ENCODE results near the gene MED12. TPM values are rescaled to one million over a fixed set of nuclear protein-coding genes. Genes with fewer than 3 reads are reported as not detected.

Gene MED12
- total and polyA plus RNA-seq, 2 of the 8 experiments (the other 6 are each of a cell fraction or from before 2014, with no cell fraction given), result 19.4 to 48.9 TPM

GRCh38 chrX:71082124-71082647 lies 36.2 kb upstream of the MED12 start:
- Histone ChIP-seq H3K36me3 (ENCODE audit: control insufficient read depth in 2 of 4, insufficient read depth in 4 of 4, low read length in 3 of 4) (no peaks in the 10 kb centered on the region), H4K91ac (replicated peaks; ENCODE audit: insufficient read length, low read length) (no peak overlapping the region), H3K9ac (replicated peaks in 1 of 4; ENCODE audit: extremely low read depth in 1 of 4, low read depth in 3 of 4, low read length in 3 of 4) (no peak overlapping the region), H2BK20ac (ENCODE audit: low read length) (no peak overlapping the region), H3K79me2 (ENCODE audit: control insufficient read depth in 1 of 2, insufficient read depth in 2 of 2, low read length in 2 of 2) (no peaks in the 10 kb centered on the region), H3K9me3 (ENCODE audit: insufficient read depth in 2 of 2, low read depth in 1 of 2, low read length in 1 of 2) (no peaks in the 10 kb centered on the region), H2BK12ac (ENCODE audit: low read depth, low read length) (no peak overlapping the region), H3K4ac (replicated peaks; ENCODE audit: insufficient read length, low read depth, low read length) (no peak overlapping the region), H4K8ac (ENCODE audit: extremely low read depth, insufficient read depth, low read length) (no peak overlapping the region), H4K5ac (ENCODE audit: insufficient read length, low read depth, low read length) (no peak overlapping the region), H2BK5ac (ENCODE audit: low read depth, low read length) (no peak overlapping the region), H3K79me1 (ENCODE audit: low read depth, low read length) (no peaks in the 10 kb centered on the region), H2BK120ac (replicated peaks; ENCODE audit: low read depth, low read length) (no peak overlapping the region), H2AFZ (ENCODE audit: low read length) (no peak overlapping the region), H2AK5ac (ENCODE audit: low read depth, low read length) (no peak overlapping the region), H3K27me3 (replicated peaks in 1 of 4; ENCODE audit: control insufficient read depth in 3 of 4, extremely low read depth in 1 of 4, insufficient read depth in 3 of 4, low read length in 3 of 4) (no peaks in the 10 kb centered on the region), H3K4me3 (ENCODE audit: extremely low read depth in 1 of 4, insufficient read depth in 2 of 4, low read depth in 3 of 4, low read length in 4 of 4) (no peak overlapping the region), H3K14ac (ENCODE audit: insufficient read length) (no peak overlapping the region), H3K23ac (ENCODE audit: insufficient read length) (no peak overlapping the region), H3K27ac (ENCODE audit: low read depth, low read length) (no peak overlapping the region), H2BK15ac (ENCODE audit: low read length) (no peak overlapping the region), H4K20me1 (replicated peaks in 1 of 2; ENCODE audit: control insufficient read depth in 1 of 2, insufficient read depth in 2 of 2, low read length in 2 of 2) (no peaks in the 10 kb centered on the region), H3K4me2 (ENCODE audit: insufficient read depth in 1 of 2, low read depth in 2 of 2, low read length in 2 of 2) (no peak overlapping the region), H3K23me2 (ENCODE audit: low read depth, low read length) (no peaks in the 10 kb centered on the region), H3K56ac (replicated peaks; ENCODE audit: insufficient read length, low read depth, low read length) (no peak overlapping the region), H3K18ac (ENCODE audit: extremely low read depth, low read length) (no peak overlapping the region), H3K4me1 (replicated peaks in 1 of 4; ENCODE audit: control insufficient read depth in 3 of 4, insufficient read depth in 4 of 4, low read length in 3 of 4) (no peaks in the 10 kb centered on the region)
- FAIRE-seq, result no peak
- CTCF ChIA-PET (ENCODE audit: partially characterized antibody), result interaction anchor here (0.8 kb wide), 1 partner anchor 81 kb away, joined by 3 read pairs; no protein-coding TSS in a partner anchor
- 91% methylated on average over 5 of the region's 5 CpGs; no CpG with 5 or more reads in 1 of the 2 experiments for WGBS, 2 experiments (ENCODE audit: extremely low coverage in 1 of 2, insufficient coverage in 1 of 2, insufficient read length in 1 of 2, insufficient replicate concordance in 2 of 2, low coverage in 1 of 2, low lambda C conversion rate in 2 of 2, missing lambda C conversion rate in 1 of 2)
- POLR2A ChIA-PET (ENCODE audit: partially characterized antibody), result no interaction called here
- DNase-seq (ENCODE audit: low read depth in 1 of 2, low spot score in 2 of 2), result no peak
- no peak for TF ChIP-seq KDM4A (IDR thresholded peaks at IDR 0.05; ENCODE audit: low read depth, low read length, severe bottlenecking)
- no peak for TF ChIP-seq BCL11A (IDR thresholded peaks at IDR 0.05; ENCODE audit: low read depth in 2 of 2, low read length in 2 of 2)
- TF ChIP-seq EZH2 (IDR thresholded peaks at IDR 0.05; ENCODE audit: low read depth, low read length, severe bottlenecking), result no peak
- TF ChIP-seq MAX (IDR thresholded peaks at IDR 0.05), result no peak
- TF ChIP-seq SAP30 (IDR thresholded peaks at IDR 0.05; ENCODE audit: insufficient read depth, insufficient replicate concordance, low read length), result no peak
- no peak for TF ChIP-seq NRF1 (IDR thresholded peaks at IDR 0.05; ENCODE audit: low read depth, low read length)
- no peak for TF ChIP-seq GABPA (IDR thresholded peaks at IDR 0.05; ENCODE audit: borderline replicate concordance, insufficient read depth, low read length)
- no peak for TF ChIP-seq SUZ12 (IDR thresholded peaks at IDR 0.05; ENCODE audit: low read length)
- no peak for TF ChIP-seq TEAD4 (IDR thresholded peaks at IDR 0.05; ENCODE audit: low read depth, low read length)
- no peak for TF ChIP-seq EP300 (IDR thresholded peaks at IDR 0.05; ENCODE audit: borderline replicate concordance in 1 of 2, low read depth in 2 of 2, low read length in 2 of 2)
- TF ChIP-seq RAD21 (IDR thresholded peaks at IDR 0.05 in 1 of 2, conservative IDR thresholded peaks at IDR 0.05 in 1 of 2; ENCODE audit: low read depth in 2 of 2, low read length in 2 of 2), result no peak
- no peak for TF ChIP-seq CBX8 (IDR thresholded peaks at IDR 0.05; ENCODE audit: borderline replicate concordance, low read depth, low read length)
- no peak for TF ChIP-seq CEBPB (IDR thresholded peaks at IDR 0.05; ENCODE audit: low read depth, low read length)

Measured in H1 (cell line).